GM21576 (cell line): ENCODE data around the gene EP300.

ENCODE experiments used
- ATAC-seq: cut with Tn5 transposase; IDR thresholded peaks from one replicate; pipeline ENCODE4 v1.9.1; 2021; ENCODE audit warnings: mild to moderate bottlenecking, moderate library complexity; ENCODE audit not compliant: unreplicated experiment

Gene EP300

GRCh38 chr22:41204066-41204465 lies 111.7 kb downstream of the EP300 start:
- no peak for ATAC-seq

- peak; percentile 97 for ATAC-seq
Measured at GRCh38 chr22:41204992-41205900, 112.9 kb downstream of the EP300 start, which contains the start of gene L3MBTL2. Gene L3MBTL2 (plus strand): TSS chr22:41205312. CDS start chr22:41205363, 51 bp downstream.

DNA sequence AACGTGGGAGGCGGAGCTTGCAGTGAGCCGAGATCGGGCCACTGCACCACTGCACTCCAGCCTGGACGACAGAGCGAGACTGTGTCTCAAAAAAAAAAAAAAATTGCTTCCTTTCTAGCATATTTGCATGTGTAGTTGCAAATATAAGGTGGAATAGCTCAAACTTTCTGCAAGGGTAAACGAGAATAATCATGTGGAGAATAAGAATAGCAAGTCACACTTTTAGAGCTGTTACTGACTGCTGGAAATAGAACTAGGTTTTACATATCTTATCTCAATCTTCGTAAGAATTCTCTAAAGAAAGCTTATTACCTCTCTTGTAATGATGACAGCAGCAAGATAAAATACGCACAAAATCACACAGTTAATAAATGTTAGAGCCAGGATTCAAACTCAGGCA lies 114.3 kb downstream of the EP300 start:
- no peak for ATAC-seq

- no peak for ATAC-seq
Measured at GRCh38 chr22:41215409-41215808, 123.0 kb downstream of the EP300 start.

GRCh38 chr22:41215926-41216325 lies 123.5 kb downstream of the EP300 start:
- no peak for ATAC-seq

DNA sequence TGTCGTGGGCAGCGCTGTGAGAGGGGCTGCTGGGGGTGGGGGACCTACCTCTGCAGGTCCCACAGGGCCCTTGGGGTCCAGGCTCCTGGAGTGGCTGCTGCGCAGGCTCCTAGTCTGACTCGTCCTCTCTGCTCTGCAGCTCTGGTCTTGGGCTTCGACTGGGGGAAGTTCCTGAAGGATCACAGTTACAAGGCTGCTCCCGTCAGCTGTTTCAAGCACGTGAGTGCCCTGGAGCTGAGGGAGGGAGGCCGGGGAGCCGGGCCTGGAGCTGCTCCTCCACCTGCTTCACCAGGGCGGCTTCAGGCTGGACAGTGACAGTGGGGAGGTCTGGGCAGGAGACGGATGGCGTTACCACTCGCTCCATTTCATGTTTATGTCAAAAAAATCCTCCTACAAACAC lies 124.6 kb downstream of the EP300 start:
- no peak for ATAC-seq

- ATAC-seq, result no peak
Measured at GRCh38 chr22:41217553-41218157, 125.3 kb downstream of the EP300 start.

DNA sequence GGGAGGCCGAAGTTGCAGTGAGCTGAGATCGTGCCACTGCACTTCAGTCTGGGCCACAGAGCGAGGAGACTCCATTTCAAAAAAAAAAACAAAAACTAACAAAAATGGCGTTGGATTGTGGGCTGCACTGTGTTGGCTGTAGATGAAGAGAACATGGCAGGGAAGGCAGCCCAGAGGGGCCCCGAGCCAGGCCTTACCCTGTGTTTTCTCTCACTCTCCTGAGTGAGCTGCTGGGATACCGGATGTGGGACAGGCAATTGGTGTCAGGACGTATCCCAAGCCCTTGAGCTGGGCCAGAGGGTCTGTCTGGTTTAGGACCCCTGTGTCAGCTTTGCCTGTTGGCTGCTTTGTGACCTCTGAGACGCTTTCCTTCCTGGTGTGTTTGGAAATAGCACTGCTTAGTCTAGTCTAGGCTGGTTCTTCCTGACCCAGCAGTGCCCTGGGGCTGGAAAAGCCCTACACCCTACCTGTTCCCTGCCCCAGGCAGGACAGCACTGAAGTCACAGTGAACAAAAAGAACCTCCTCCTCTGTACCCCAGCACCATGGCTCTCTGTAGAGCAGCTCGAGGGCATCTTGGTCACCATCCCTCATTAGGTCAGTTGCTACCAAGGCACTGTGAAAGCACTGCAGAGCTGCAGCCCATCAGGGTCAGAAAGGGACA lies 130.6 kb downstream of the EP300 start:
- ATAC-seq, result no peak

DNA sequence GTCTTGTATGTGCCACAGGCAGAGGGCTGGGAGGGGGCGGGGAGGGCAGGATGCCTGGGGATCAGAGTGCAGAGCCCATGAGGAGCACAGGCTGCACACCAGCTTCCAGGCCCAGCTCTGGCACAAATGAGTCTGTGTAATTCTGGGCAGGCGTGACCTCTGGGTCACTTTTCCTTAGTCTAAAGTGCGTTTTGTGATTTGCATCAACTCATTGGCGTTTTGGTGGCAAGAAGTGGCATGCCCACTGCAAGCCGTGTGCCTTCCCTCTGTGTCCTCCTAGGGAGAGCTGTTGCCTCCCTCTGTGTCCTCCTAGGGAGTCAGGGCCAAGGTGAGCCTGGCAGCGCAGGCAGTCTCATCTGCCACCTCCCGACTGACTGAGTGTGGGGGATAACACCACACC lies 131.1 kb downstream of the EP300 start:
- no peak for ATAC-seq

DNA sequence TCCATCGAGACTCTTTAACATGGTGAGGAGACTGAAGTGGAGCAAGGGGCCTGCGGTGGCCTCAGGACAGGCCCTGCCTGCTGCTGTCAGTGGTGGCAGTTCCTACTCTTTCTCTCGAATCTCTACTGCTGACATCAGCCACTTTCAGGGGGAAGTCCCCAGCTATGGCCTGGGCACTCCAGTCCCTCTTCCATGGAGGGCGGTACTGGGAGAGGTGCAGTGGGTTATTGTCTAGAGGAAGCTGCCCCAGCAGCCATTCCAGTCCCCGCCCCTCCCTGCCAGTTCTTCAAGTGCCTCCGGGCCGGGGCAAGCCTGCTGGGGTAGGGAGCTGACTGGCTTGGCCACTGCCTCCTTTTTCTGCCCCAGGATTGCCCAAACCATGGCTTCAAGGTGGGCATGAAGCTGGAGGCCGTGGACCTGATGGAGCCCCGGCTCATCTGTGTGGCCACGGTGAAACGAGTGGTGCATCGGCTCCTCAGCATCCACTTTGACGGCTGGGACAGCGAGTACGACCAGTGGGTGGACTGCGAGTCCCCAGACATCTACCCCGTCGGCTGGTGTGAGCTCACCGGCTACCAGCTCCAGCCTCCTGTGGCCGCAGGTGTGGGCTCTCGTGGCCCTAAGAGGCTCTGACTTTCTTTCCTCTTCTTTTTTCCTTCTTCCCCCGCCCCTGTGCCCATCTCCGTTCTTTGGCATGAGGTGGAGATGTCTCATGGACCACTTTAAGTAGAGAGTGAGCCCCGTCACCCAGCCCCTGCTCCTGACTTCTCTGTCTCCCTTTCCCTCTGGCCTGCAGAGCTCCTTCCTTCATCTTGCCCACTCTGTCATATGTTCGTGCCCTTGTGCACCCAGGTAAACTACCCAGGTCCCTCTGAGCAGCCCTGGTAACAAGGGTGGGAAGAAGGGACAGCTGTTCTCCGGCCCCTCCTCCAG lies 134.6 kb downstream of the EP300 start:
- no peak for ATAC-seq

GRCh38 chr22:41229215-41229614 lies 136.8 kb downstream of the EP300 start:
- ATAC-seq, result no peak
